HepG2 (cell line): ENCODE measurements around the gene FTCD. TPM values are rescaled to one million over a fixed set of nuclear protein-coding genes. Genes with fewer than 3 reads are reported as not detected.

Experiments
- AKAP8 ChIP-seq: sonication (generic); formaldehyde crosslinking; IDR thresholded peaks from 2 replicates; pipeline ENCODE4 v1.5.1; 2020; ENCODE audit warnings: mild to moderate bottlenecking, missing genetic modification reagents
- ARID4A ChIP-seq: sonication (generic); formaldehyde crosslinking; IDR thresholded peaks from 2 replicates; pipeline ENCODE4 v1.5.0; 2020; ENCODE audit warnings: mild to moderate bottlenecking, missing genetic modification reagents, borderline replicate concordance
- ARID5B ChIP-seq: IDR thresholded peaks from 2 replicates; pipeline ENCODE4 v1.4.0; 2020; ENCODE audit warnings: mild to moderate bottlenecking, missing genetic modification reagents
- HOXA5 ChIP-seq: sonication (generic); formaldehyde crosslinking; IDR thresholded peaks from 2 replicates; pipeline ENCODE4 v1.4.0; 2020; ENCODE audit warnings: missing genetic modification reagents
- MAFG ChIP-seq: sonication (generic); formaldehyde crosslinking; IDR thresholded peaks from 2 replicates; pipeline ENCODE4 v1.5.1; 2020; ENCODE audit warnings: mild to moderate bottlenecking, missing genetic modification reagents
- POGK ChIP-seq: sonication (generic); formaldehyde crosslinking; conservative IDR thresholded peaks from 2 replicates; pipeline ENCODE4 v1.8.0; 2022; ENCODE audit warnings: mild to moderate bottlenecking, moderate library complexity, missing genetic modification reagents
- POLR2AphosphoS2 ChIP-seq: IDR thresholded peaks from 2 replicates; pipeline ENCODE4 v1.6.1; 2011; ENCODE audit warnings: low read depth, low read length, improper control_type of control experiment
- RBFOX2 ChIP-seq: fragments of 200-400 bp; formaldehyde crosslinking; IDR thresholded peaks from 2 replicates; pipeline ENCODE4 v1.6.1; 2017; ENCODE audit warnings: low read depth, mild to moderate bottlenecking, low read length
- RFX5 ChIP-seq: IDR thresholded peaks from 2 replicates; pipeline ENCODE4 v1.6.1; 2011; ENCODE audit warnings: low read depth, low read length, improper control_type of control experiment
- RORA ChIP-seq: sonication (generic); formaldehyde crosslinking; IDR thresholded peaks from 2 replicates; pipeline ENCODE4 v1.5.0; 2020; ENCODE audit warnings: mild to moderate bottlenecking, missing genetic modification reagents, moderate library complexity
- SETDB1 ChIP-seq: sonication (generic); formaldehyde crosslinking; IDR thresholded peaks from 2 replicates; pipeline ENCODE4 v1.5.1; 2020; ENCODE audit warnings: missing genetic modification reagents, mild to moderate bottlenecking, borderline replicate concordance
- SRSF9 ChIP-seq: fragments of 200-400 bp; formaldehyde crosslinking; IDR thresholded peaks from 2 replicates; pipeline ENCODE4 v1.6.1; 2018; ENCODE audit warnings: borderline replicate concordance, mild to moderate bottlenecking, low read depth, low read length; ENCODE audit not compliant: insufficient read depth, poor library complexity, severe bottlenecking
- ZBTB39 ChIP-seq: sonication (generic); formaldehyde crosslinking; IDR thresholded peaks from 2 replicates; pipeline ENCODE4 v1.5.0; 2020; ENCODE audit warnings: missing genetic modification reagents
- ZNF562 ChIP-seq: sonication (generic); formaldehyde crosslinking; IDR thresholded peaks from 2 replicates; pipeline ENCODE4 v1.8.0; 2022; ENCODE audit warnings: missing genetic modification reagents, borderline replicate concordance
- ZNF564 ChIP-seq: sonication (generic); formaldehyde crosslinking; IDR thresholded peaks from 2 replicates; pipeline ENCODE4 v1.8.1; 2023; ENCODE audit warnings: mild to moderate bottlenecking, missing genetic modification reagents
- ZNF768 ChIP-seq: sonication (generic); formaldehyde crosslinking; IDR thresholded peaks from 2 replicates; pipeline ENCODE4 v1.4.0; 2020; ENCODE audit warnings: missing genetic modification reagents
- polyA plus RNA-seq, 8 experiments: library from polyadenylated mRNA; depleted of rRNA in 3 of 8; stranded (reverse) in 7 of 8; unstranded in 1 of 8; fragments of >200 nt; fragmentation: Illumina TruSeq in 4 of 8; extraction: Trizol in 4 of 8; gene quantifications; 2 replicates each; pipeline versions ENCODE4 v1.2.1 to v1.2.3, GENCODE V29; 2011 to 2016; ENCODE audit warnings: low read depth in 4 of 8, missing spikeins in 1 of 8, mixed read lengths in 1 of 8; ENCODE audit not compliant: insufficient read depth in 1 of 8
- total RNA-seq, 5 experiments: library from RNA; depleted of rRNA; stranded (reverse); fragments of >200 nt; fragmentation: Illumina TruSeq; extraction: Trizol; gene quantifications; 2 replicates each; pipeline ENCODE4 v1.2.3, GENCODE V29; 2016; ENCODE audit warnings: low read depth in 1 of 5

Gene FTCD
- total and polyA plus RNA-seq, 2 of the 13 experiments (the other 11 are each of a cell fraction or from before 2014, with no cell fraction given), result 75.7 to 105 TPM

GRCh38 chr21:46153247-46154154, 1.9 kb downstream of the FTCD start (continued):
- TF ChIP-seq ARID4A (CRISPR knock-in tag) (peak; percentile 76; the same call in 1 of the 2 replicates), RORA (CRISPR knock-in tag) (no peak), SRSF9 (no peak), ZNF768 (CRISPR knock-in tag) (peak; percentile 46; the same call in 1 of the 2 replicates), SETDB1 (no peak), MAFG (CRISPR knock-in tag) (no peak), HOXA5 (CRISPR knock-in tag) (peak; percentile 49; the same call in 1 of the 2 replicates), AKAP8 (CRISPR knock-in tag) (peak; percentile 21; the same call in 1 of the 2 replicates), RBFOX2 (peak; percentile 61), ZNF564 (no peak), POGK (CRISPR knock-in tag) (0 out of 2 replicates have a peak, but pooled peaks have one; percentile 41), ZNF562 (no peak), RFX5 (no peak), ZBTB39 (CRISPR knock-in tag) (no peak), POLR2AphosphoS2 (no peak), ARID5B (CRISPR knock-in tag) (peak; percentile 55)
